K562 (cell line): Measurements from ENCODE around the gene CORT. TPM values are rescaled to one million over a fixed set of nuclear protein-coding genes. Genes with fewer than 3 reads are reported as not detected.

Experiments used
- ADNP ChIP-seq: fragments of 200-800 bp; sonication (Bioruptor generic); IDR thresholded peaks from 2 replicates; pipeline ENCODE4 v1.6.1; 2016; ENCODE audit warnings: missing genetic modification characterization, missing compliant biosample characterization
- CBX3 ChIP-seq, 2 experiments: IDR thresholded peaks; 1 replicate in 1 of 2; 2 replicates in 1 of 2; pipeline ENCODE4 v1.6.1; 2012; ENCODE audit warnings: inconsistent platforms in 2 of 2, low read length in 2 of 2, borderline replicate concordance in 1 of 2, control low read depth in 1 of 2
- GTF2E2 ChIP-seq: fragments of 200-800 bp; sonication (Bioruptor generic); IDR thresholded peaks from 2 replicates; pipeline ENCODE4 v1.6.1; 2016; ENCODE audit warnings: missing genetic modification characterization, missing compliant biosample characterization
- GTF3C2 ChIP-seq: IDR thresholded peaks from 3 replicates; pipeline ENCODE4 v1.6.1; 2011; ENCODE audit warnings: borderline replicate concordance, mild to moderate bottlenecking, moderate library complexity; ENCODE audit not compliant: insufficient read length; ENCODE audit errors: extremely low read depth
- KLF13 ChIP-seq: fragments of 450-650 bp; IDR thresholded peaks from 2 replicates; pipeline ENCODE4 v1.6.1; 2016; ENCODE audit warnings: missing genetic modification characterization, low read depth, mild to moderate bottlenecking, missing compliant biosample characterization, moderate library complexity, borderline replicate concordance
- NR4A1 ChIP-seq, 2 experiments: fragments of 250-450 bp in 1 of 2; fragments of 450-650 bp in 1 of 2; sonication (Bioruptor Pico) in 1 of 2; IDR thresholded peaks; 2 replicates each; pipeline versions ENCODE4 v1.4.0 to v1.6.1; 2016 to 2020; ENCODE audit warnings: mild to moderate bottlenecking in 2 of 2, missing compliant biosample characterization in 1 of 2, missing genetic modification characterization in 1 of 2, moderate library complexity in 1 of 2
- RBM25 ChIP-seq: fragments of 200-400 bp; formaldehyde crosslinking; IDR thresholded peaks from 2 replicates; pipeline ENCODE4 v1.6.1; 2018; ENCODE audit warnings: low read length, low read depth, moderate library complexity; ENCODE audit not compliant: severe bottlenecking
- REST ChIP-seq, 2 experiments: fragments of 450-650 bp; formaldehyde crosslinking in 1 of 2; IDR thresholded peaks; 2 replicates each; pipeline versions ENCODE4 v1.4.0 to v1.6.1; 2014 to 2020; ENCODE audit warnings: mild to moderate bottlenecking in 2 of 2, borderline replicate concordance in 1 of 2, low read depth in 1 of 2
- SRF ChIP-seq, 2 experiments: fragments of 250-450, 450-650 bp in 1 of 2; sonication (Bioruptor Pico) in 1 of 2; sonication (generic) in 1 of 2; formaldehyde crosslinking; IDR thresholded peaks; 2 replicates each; pipeline versions ENCODE4 v1.5.0 to v1.5.1; 2020 to 2022; ENCODE audit warnings: mild to moderate bottlenecking in 1 of 2, missing genetic modification reagents in 1 of 2
- TRIM25 ChIP-seq: fragments of 450-650 bp; IDR thresholded peaks from 2 replicates; pipeline ENCODE4 v1.7.0; 2016; ENCODE audit warnings: borderline replicate concordance
- ZNF24 ChIP-seq: fragments of 450-650 bp; IDR thresholded peaks from 2 replicates; pipeline ENCODE4 v1.6.1; 2016
- polyA plus RNA-seq, 8 experiments: library from polyadenylated mRNA; depleted of rRNA in 4 of 8; stranded (reverse) in 5 of 8; unstranded in 3 of 8; fragments of >200 nt; fragmentation: Nextera tagmentation in 2 of 8; fragmentation: Illumina TruSeq in 1 of 8; extraction: Ambion mirVana in 2 of 8; extraction: Trizol in 1 of 8; gene quantifications; 2 replicates each; pipeline versions ENCODE4 v1.2.1 to v1.2.3, GENCODE V29; 2011 to 2014; ENCODE audit warnings: inconsistent platforms in 1 of 8, missing spikeins in 1 of 8
- total RNA-seq, 7 experiments: library from RNA; depleted of rRNA in 6 of 7; stranded (reverse); fragments of >200 nt in 6 of 7; fragmentation: Illumina TruSeq in 2 of 7; extraction: Trizol in 2 of 7; gene quantifications; 2 replicates each; pipeline versions ENCODE4 v1.2.1 to v1.2.3, GENCODE V29; 2011 to 2021; ENCODE audit warnings: low replicate concordance in 1 of 7

CORT gene
- total and polyA plus RNA-seq, 9 of the 15 experiments (the other 6 are each of a cell fraction or from before 2014, with no cell fraction given), result 0.08 to 0.54 (median 0.13) TPM; not detected in 5

- TF ChIP-seq REST (IDR thresholded peaks at IDR 0.05; ENCODE audit: borderline replicate concordance), result peak; percentile 83
- peak; percentile 56; the same call in 1 of the 2 replicates for TF ChIP-seq REST (CRISPR knock-in tag; IDR thresholded peaks at IDR 0.05; ENCODE audit: low read depth)
- no peak for TF ChIP-seq TRIM25
- peak in 1 of 2 experiments; percentile 69; a peak in 1 of 4 replicates for TF ChIP-seq SRF (CRISPR knock-in tag; IDR thresholded peaks at IDR 0.05)
- TF ChIP-seq CBX3 (IDR thresholded peaks at IDR 0.05; ENCODE audit: borderline replicate concordance in 1 of 2, low read length in 2 of 2), result peak in 1 of 2 experiments; percentile 90; a peak in 1 of 3 replicates
- TF ChIP-seq RBM25, result peak; percentile 30
- no peak for TF ChIP-seq GTF3C2
- peak; percentile 67; the same call in 1 of the 2 replicates for TF ChIP-seq GTF2E2 (tag)
- no peak for TF ChIP-seq ADNP (tag)
- TF ChIP-seq ZNF24, result no peak
- no peak for TF ChIP-seq NR4A1 (CRISPR knock-in tag; IDR thresholded peaks at IDR 0.05)
- peak; percentile 78 for TF ChIP-seq NR4A1 (tag; IDR thresholded peaks at IDR 0.05)
- TF ChIP-seq KLF13 (tag), result peak; percentile 76
Measured at GRCh38 chr1:10472220-10473144, 22.7 kb downstream of the CORT start, which contains the start of gene DFFA (continued).
